ACC112 (cell line): ENCODE measurements around the gene NTM.

ENCODE experiments used
- H2AFZ ChIP-seq: fragments of 200-600 bp; sonication (generic); one replicate; pipeline ENCODE4 v1.6.0; 2017; ENCODE audit warnings: antibody characterized with exemption, low read length; ENCODE audit not compliant: unreplicated experiment
- H3K27ac ChIP-seq: fragments of 200-600 bp; sonication (generic); 2 replicates; pipeline ENCODE4 v1.5.1; 2014; ENCODE audit warnings: low read depth, mild to moderate bottlenecking, antibody characterized with exemption, low read length, moderate library complexity
- H3K27me3 ChIP-seq: fragments of 200-600 bp; sonication (generic); 2 replicates; pipeline ENCODE4 v1.6.1; 2014; ENCODE audit warnings: mild to moderate bottlenecking, antibody characterized with exemption, low read length, moderate library complexity, mixed read lengths; ENCODE audit not compliant: insufficient read depth
- H3K36me3 ChIP-seq: fragments of 200-600 bp; sonication (generic); 2 replicates; pipeline ENCODE4 v1.6.1; 2016; ENCODE audit warnings: mild to moderate bottlenecking, antibody characterized with exemption, low read length, moderate library complexity, mixed read lengths; ENCODE audit not compliant: insufficient read depth
- H3K4me1 ChIP-seq: fragments of 200-600 bp; sonication (generic); one replicate; pipeline ENCODE4 v1.6.1; 2016; ENCODE audit warnings: low read length, mixed read lengths; ENCODE audit not compliant: insufficient read depth, unreplicated experiment, control insufficient read depth
- H3K4me3 ChIP-seq: fragments of 200-600 bp; sonication (generic); 2 replicates; pipeline ENCODE4 v1.5.1; 2014; ENCODE audit warnings: mild to moderate bottlenecking, low read depth, low read length
- H3K79me2 ChIP-seq: fragments of 200-600 bp; sonication (generic); one replicate; pipeline ENCODE4 v1.6.0; 2016; ENCODE audit warnings: low read length; ENCODE audit not compliant: control insufficient read depth, unreplicated experiment, insufficient read depth

Gene NTM

DNA sequence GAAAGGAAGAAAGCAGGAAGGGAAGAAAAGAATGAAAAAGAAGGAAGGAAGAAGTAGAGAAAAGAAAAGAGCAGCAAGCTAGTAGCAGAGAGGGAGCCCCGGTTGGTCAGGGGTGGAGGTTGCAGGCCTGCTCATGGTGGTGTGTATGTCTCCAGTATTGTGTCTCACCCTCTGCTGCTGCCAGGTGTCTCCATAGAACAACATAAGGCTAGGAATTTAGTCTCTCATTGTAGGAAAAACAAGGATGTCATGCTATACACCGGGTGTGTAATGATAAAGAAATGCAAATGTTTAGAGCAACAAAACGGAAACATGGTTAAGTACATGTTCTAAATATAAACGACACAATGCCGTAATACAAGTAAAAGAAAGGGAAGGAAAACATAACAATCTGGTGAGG is 342.5 kb downstream of the NTM start:
- Histone ChIP-seq H3K79me2 (no peaks in the 10 kb centered on the region), H2AFZ (no peak overlapping the region), H3K4me3 (no peak overlapping the region), H3K27ac (no peak overlapping the region), H3K36me3 (no peaks in the 10 kb centered on the region), H3K27me3 (peaks cover 26% of the 10 kb centered on the region), H3K4me1 (no peaks in the 10 kb centered on the region)

DNA sequence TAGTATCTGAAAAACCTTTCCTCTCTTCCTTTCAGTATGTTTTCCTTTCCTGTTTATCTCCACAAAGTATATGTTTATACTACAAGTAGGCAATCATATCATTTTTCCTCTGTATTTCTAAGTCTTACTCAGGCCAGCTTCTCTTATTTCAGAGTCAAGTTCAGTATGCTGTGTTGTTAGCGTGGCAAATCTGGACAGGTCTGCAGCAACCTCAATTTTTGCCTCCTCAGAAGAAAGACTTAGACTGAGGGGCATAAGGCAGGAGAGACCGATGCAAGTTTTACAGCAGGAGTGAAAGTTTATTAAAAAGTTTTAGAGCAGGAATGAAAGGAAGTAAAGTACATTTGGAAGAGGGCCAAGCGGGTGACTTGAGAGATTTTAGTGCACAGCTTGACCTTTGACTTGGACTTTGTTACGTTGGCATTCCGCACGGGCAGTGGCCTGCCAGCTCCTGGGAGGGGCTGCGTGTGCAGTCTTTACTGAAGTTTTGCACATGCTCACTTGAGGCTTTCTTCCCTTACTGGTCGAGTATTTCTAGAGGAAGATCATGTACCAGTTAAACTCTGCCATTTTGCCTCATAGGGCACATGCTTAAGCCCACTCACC is 343.2 kb downstream of the NTM start:
- H3K79me2 ChIP-seq = no peaks in the 10 kb centered on the region
- H3K4me1 ChIP-seq = no peaks in the 10 kb centered on the region
- H3K4me3 ChIP-seq = no peak overlapping the region
- no peak overlapping the region for H2AFZ ChIP-seq
- no peak overlapping the region for H3K27ac ChIP-seq
- H3K27me3 ChIP-seq = peaks cover 30% of the 10 kb centered on the region
- H3K36me3 ChIP-seq = no peaks in the 10 kb centered on the region

DNA sequence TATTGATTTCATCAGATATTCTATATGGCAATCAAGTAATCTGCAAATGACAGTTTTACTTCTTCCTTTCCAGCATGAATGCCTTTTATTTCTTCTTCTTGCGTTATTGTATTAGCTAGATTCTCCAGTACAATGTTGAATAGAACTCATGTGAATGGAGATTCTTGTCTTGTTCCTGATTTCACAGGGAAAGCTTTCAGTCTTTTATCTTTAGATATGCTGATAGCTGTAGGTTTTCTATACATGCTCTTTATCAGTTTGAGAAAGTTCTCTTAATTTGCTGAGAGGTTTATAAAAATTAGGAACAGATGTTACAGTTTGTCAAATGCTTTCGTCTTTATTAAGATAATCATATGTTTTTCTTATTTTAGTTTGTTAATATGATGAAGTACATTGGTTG is 347.2 kb downstream of the NTM start:
- Histone ChIP-seq H3K27me3 (peaks cover 60% of the 10 kb centered on the region), H3K4me3 (no peak overlapping the region), H3K27ac (no peak overlapping the region), H2AFZ (no peak overlapping the region), H3K4me1 (no peaks in the 10 kb centered on the region), H3K36me3 (no peaks in the 10 kb centered on the region), H3K79me2 (no peaks in the 10 kb centered on the region)

DNA sequence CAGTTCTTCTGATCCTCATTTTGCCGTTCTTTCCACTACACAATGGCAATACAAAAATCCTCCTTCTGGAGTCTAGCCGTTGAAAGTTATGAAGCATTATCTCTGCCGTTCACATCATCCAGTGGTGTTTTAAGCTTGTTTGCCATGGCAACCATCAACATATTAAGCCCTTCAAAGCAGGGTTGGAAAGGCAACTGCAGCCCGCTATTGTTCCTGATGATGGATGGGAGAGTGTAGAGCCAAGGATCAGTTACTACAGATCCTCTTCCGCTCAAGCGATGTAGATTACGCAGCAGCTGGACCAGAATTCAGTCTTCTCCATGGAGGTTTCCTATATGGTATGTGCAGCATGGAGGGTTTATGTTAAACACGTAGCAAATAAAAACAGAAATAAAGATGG is 352.7 kb downstream of the NTM start:
- H3K27me3 ChIP-seq = peaks cover 67% of the 10 kb centered on the region
- H3K36me3 ChIP-seq = no peaks in the 10 kb centered on the region
- no peak overlapping the region for H3K4me3 ChIP-seq
- no peaks in the 10 kb centered on the region for H3K79me2 ChIP-seq
- no peak overlapping the region for H3K27ac ChIP-seq
- H2AFZ ChIP-seq = no peak overlapping the region
- no peaks in the 10 kb centered on the region for H3K4me1 ChIP-seq

- Histone ChIP-seq H3K36me3 (no peaks in the 10 kb centered on the region), H3K4me1 (no peaks in the 10 kb centered on the region), H3K27ac (no peak overlapping the region), H3K4me3 (no peak overlapping the region), H3K79me2 (no peaks in the 10 kb centered on the region), H2AFZ (no peak overlapping the region), H3K27me3 (peaks cover 55% of the 10 kb centered on the region)
Observed at GRCh38 chr11:131724436-131724975, 354.1 kb downstream of the NTM start.

DNA sequence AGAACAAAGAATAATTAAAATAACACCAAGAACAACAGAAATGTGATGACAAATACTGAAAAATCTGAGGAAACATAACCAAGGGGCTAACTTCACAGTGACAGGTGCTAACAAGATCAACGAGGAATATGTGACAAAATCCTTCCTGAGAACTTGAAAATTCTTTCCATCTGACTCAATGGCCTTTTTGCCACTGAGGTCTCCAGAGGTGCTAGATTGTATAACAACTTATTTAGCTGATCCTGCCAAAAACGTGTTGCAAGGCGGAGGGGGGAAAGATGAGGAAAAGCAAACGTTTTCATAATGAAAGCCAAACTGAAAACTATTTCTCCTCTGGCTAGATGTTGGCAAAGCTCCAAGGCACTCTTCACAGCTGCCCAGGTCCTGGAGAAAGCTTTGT is 364.5 kb downstream of the NTM start:
- H3K36me3 ChIP-seq = no peaks in the 10 kb centered on the region
- H3K27me3 ChIP-seq = peaks cover 2% of the 10 kb centered on the region; the same call in 1 of the 2 replicates
- H3K27ac ChIP-seq = no peak overlapping the region
- no peaks in the 10 kb centered on the region for H3K4me1 ChIP-seq
- no peak overlapping the region for H2AFZ ChIP-seq
- H3K4me3 ChIP-seq = no peak overlapping the region
- H3K79me2 ChIP-seq = no peaks in the 10 kb centered on the region

DNA sequence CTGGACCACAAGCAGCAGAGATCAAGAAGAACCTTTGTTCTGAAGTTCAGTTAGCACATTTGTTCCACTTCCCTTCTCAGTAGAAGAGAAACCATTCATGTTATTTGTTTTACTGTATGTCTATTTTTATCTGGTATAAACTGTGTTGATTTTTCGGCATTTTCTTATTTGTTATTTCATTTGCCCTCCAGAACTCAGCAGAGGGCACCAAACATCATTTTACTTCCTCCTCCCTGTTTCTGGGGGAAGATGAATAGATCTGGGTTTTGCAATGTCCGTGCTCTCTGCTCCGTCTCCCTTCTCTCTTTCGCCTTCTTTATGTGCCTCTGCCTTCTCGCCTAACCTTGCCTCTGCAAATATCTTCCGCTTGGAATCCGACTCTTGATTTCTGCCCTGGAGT is 366.9 kb downstream of the NTM start:
- H2AFZ ChIP-seq = no peak overlapping the region
- no peak overlapping the region for H3K27ac ChIP-seq
- H3K4me1 ChIP-seq = no peaks in the 10 kb centered on the region
- no peak overlapping the region for H3K4me3 ChIP-seq
- no peaks in the 10 kb centered on the region for H3K36me3 ChIP-seq
- H3K27me3 ChIP-seq = no peaks in the 10 kb centered on the region; the same call in 1 of the 2 replicates
- H3K79me2 ChIP-seq = no peaks in the 10 kb centered on the region

DNA sequence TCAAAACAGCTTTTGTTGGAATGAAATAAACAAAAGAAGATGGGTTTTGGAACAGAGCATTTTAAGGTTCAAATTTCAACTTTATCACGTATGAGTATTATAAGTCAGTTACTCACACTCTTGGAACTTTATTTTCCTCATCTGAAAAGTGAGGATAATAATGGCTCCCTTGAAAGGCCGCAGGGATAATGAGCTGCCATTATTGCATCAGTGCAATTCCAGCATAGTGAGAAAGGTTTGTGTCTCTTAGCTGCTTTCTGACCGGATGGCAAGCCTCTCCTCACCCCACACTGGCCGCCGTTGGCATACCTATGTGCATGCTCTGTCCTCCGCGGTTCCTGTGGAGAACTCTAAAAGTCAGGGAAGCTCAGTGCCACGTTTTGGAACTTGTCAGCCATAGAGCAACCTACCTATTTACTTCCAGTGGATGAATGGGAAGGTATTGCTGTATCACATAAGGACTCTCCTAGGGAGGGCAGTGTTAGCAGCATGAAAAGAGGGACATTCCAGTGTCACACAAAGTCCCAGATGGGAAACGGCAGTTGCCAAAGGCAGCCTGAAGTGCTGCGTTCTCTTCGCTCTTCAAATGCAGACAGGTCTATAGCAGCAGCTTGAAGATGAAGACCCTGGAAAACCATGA is 368.9 kb downstream of the NTM start:
- Histone ChIP-seq H3K27ac (no peak overlapping the region), H3K4me1 (peaks cover 5% of the 10 kb centered on the region), H3K79me2 (no peaks in the 10 kb centered on the region), H2AFZ (no peak overlapping the region), H3K36me3 (no peaks in the 10 kb centered on the region), H3K27me3 (no peaks in the 10 kb centered on the region), H3K4me3 (no peak overlapping the region)

- Histone ChIP-seq H3K36me3 (no peaks in the 10 kb centered on the region), H3K79me2 (no peaks in the 10 kb centered on the region), H3K27ac (peak overlapping the region; percentile 85), H2AFZ (no peak overlapping the region), H3K4me3 (peak overlapping the region; percentile 30; the same call in 1 of the 2 replicates), H3K4me1 (peaks cover 51% of the 10 kb centered on the region), H3K27me3 (no peaks in the 10 kb centered on the region)
Observed at GRCh38 chr11:131744847-131745246, 374.4 kb downstream of the NTM start.

- H2AFZ ChIP-seq = no peak overlapping the region
- H3K27me3 ChIP-seq = no peaks in the 10 kb centered on the region
- H3K27ac ChIP-seq = peak overlapping the region; percentile 85
- H3K4me3 ChIP-seq = peak overlapping the region; percentile 30; the same call in 1 of the 2 replicates
- no peaks in the 10 kb centered on the region for H3K36me3 ChIP-seq
- no peaks in the 10 kb centered on the region for H3K79me2 ChIP-seq
- H3K4me1 ChIP-seq = peaks cover 56% of the 10 kb centered on the region
Observed at GRCh38 chr11:131745405-131745804, 375.0 kb downstream of the NTM start.

- Histone ChIP-seq H3K27ac (peak overlapping the region; percentile 85; the same call in 1 of the 2 replicates), H3K27me3 (no peaks in the 10 kb centered on the region), H3K79me2 (no peaks in the 10 kb centered on the region), H3K4me1 (peaks cover 57% of the 10 kb centered on the region), H2AFZ (peak overlapping the region; percentile 25), H3K4me3 (no peak overlapping the region), H3K36me3 (no peaks in the 10 kb centered on the region)
Observed at GRCh38 chr11:131746201-131746600, 375.8 kb downstream of the NTM start.
